NK-92 (cell line): Measurements from ENCODE around the gene LEMD2.

Experiments used
- DNase-seq: peaks from one replicate; lab custom pipeline; 2025; ENCODE audit not compliant: unreplicated experiment; lab: John Stamatoyannopoulos, UW

LEMD2 gene

GRCh38 chr6:33742837-33743236 is 46.1 kb downstream of the LEMD2 start:
- DNase-seq = no peak

GRCh38 chr6:33742092-33742491 is 46.8 kb downstream of the LEMD2 start:
- DNase-seq = no peak

GRCh38 chr6:33740794-33741193 is 48.1 kb downstream of the LEMD2 start:
- no peak for DNase-seq

- no peak for DNase-seq
Observed at GRCh38 chr6:33740204-33740608, 48.7 kb downstream of the LEMD2 start.

GRCh38 chr6:33739571-33739970 is 49.4 kb downstream of the LEMD2 start:
- DNase-seq = no peak

- no peak for DNase-seq
Observed at GRCh38 chr6:33738879-33739278, 50.1 kb downstream of the LEMD2 start.

GRCh38 chr6:33738153-33738552 is 50.8 kb downstream of the LEMD2 start:
- no peak for DNase-seq

GRCh38 chr6:33737267-33738026 is 51.5 kb downstream of the LEMD2 start:
- no peak for DNase-seq

GRCh38 chr6:33735216-33735615 is 53.7 kb downstream of the LEMD2 start:
- DNase-seq = no peak

- DNase-seq = no peak
Observed at GRCh38 chr6:33733709-33734007, 55.3 kb downstream of the LEMD2 start.

GRCh38 chr6:33732817-33733708 is 55.9 kb downstream of the LEMD2 start:
- DNase-seq = no peak

- DNase-seq = no peak
Observed at GRCh38 chr6:33732385-33732784, 56.5 kb downstream of the LEMD2 start.

GRCh38 chr6:33731751-33732282 is 57.1 kb downstream of the LEMD2 start:
- DNase-seq = no peak

- no peak for DNase-seq
Observed at GRCh38 chr6:33731035-33731434, 57.9 kb downstream of the LEMD2 start.

GRCh38 chr6:33730611-33731010 is 58.3 kb downstream of the LEMD2 start:
- no peak for DNase-seq

GRCh38 chr6:33729059-33729458 is 59.9 kb downstream of the LEMD2 start:
- no peak for DNase-seq

GRCh38 chr6:33728438-33728837 is 60.5 kb downstream of the LEMD2 start:
- no peak for DNase-seq

GRCh38 chr6:33727932-33728331 is 61.0 kb downstream of the LEMD2 start:
- no peak for DNase-seq

GRCh38 chr6:33727126-33727525 is 61.8 kb downstream of the LEMD2 start:
- no peak for DNase-seq

GRCh38 chr6:33726696-33727095 is 62.2 kb downstream of the LEMD2 start:
- no peak for DNase-seq

GRCh38 chr6:33725891-33726673 is 62.8 kb downstream of the LEMD2 start:
- no peak for DNase-seq
